Measurements from ENCODE around the gene EXOC3L2. TPM values are rescaled to one million over a fixed set of nuclear protein-coding genes. Genes with fewer than 3 reads are reported as not detected.

EXOC3L2 gene
- total and polyA plus RNA-seq, 2 of the 8 experiments (the other 6 are each of a cell fraction or from before 2014, with no cell fraction given): 1.4 to 1.6 TPM

- CTCF ChIA-PET (ENCODE audit: partially characterized antibody): interaction anchor here (0.8 to 1.0 kb wide), 2 partner anchors 9 to 25 kb away, joined by 3 read pairs; no protein-coding TSS in a partner anchor
- FAIRE-seq: no peak
- H2AFZ ChIP-seq (ENCODE audit: low read length): no peak overlapping the region
- DNase-seq (ENCODE audit: low read depth in 1 of 2, low spot score in 2 of 2): no peak
- H3K79me1 ChIP-seq (ENCODE audit: low read depth, low read length): peaks cover 6% of the 10 kb centered on the region
- H3K9ac ChIP-seq (replicated peaks in 1 of 4; ENCODE audit: extremely low read depth in 1 of 4, low read depth in 3 of 4, low read length in 3 of 4): no peak overlapping the region
- no peak overlapping the region for H2BK5ac ChIP-seq (ENCODE audit: low read depth, low read length)
- no peaks in the 10 kb centered on the region for H3K36me3 ChIP-seq (ENCODE audit: control insufficient read depth in 2 of 4, insufficient read depth in 4 of 4, low read length in 3 of 4)
- no peak overlapping the region for H3K27ac ChIP-seq (ENCODE audit: low read depth, low read length)
- WGBS, 2 experiments (ENCODE audit: extremely low coverage in 1 of 2, insufficient coverage in 1 of 2, insufficient read length in 1 of 2, insufficient replicate concordance in 2 of 2, low coverage in 1 of 2, low lambda C conversion rate in 2 of 2, missing lambda C conversion rate in 1 of 2): 92% methylated on average over 11 of the region's 12 CpGs; no CpG with 5 or more reads in 1 of the 2 experiments
- no peak overlapping the region for H4K5ac ChIP-seq (ENCODE audit: insufficient read length, low read depth, low read length)
- no peak overlapping the region for H2AK5ac ChIP-seq (ENCODE audit: low read depth, low read length)
- H3K18ac ChIP-seq (ENCODE audit: extremely low read depth, low read length): no peak overlapping the region
- H3K4me2 ChIP-seq (ENCODE audit: insufficient read depth in 1 of 2, low read depth in 2 of 2, low read length in 2 of 2): no peak overlapping the region
- H3K4me1 ChIP-seq (replicated peaks in 1 of 4; ENCODE audit: control insufficient read depth in 3 of 4, insufficient read depth in 4 of 4, low read length in 3 of 4): no peaks in the 10 kb centered on the region; a peak in 1 of 7 replicates
- H2BK20ac ChIP-seq (ENCODE audit: low read length): no peak overlapping the region
- no peak overlapping the region for H3K23ac ChIP-seq (ENCODE audit: insufficient read length)
- H3K27me3 ChIP-seq (replicated peaks in 1 of 4; ENCODE audit: control insufficient read depth in 3 of 4, extremely low read depth in 1 of 4, insufficient read depth in 3 of 4, low read length in 3 of 4): no peaks in the 10 kb centered on the region
- H2BK12ac ChIP-seq (ENCODE audit: low read depth, low read length): no peak overlapping the region
- H4K91ac ChIP-seq (replicated peaks; ENCODE audit: insufficient read length, low read length): no peak overlapping the region
- H3K9me3 ChIP-seq (ENCODE audit: insufficient read depth in 2 of 2, low read depth in 1 of 2, low read length in 1 of 2): no peaks in the 10 kb centered on the region
- H3K79me2 ChIP-seq (ENCODE audit: control insufficient read depth in 1 of 2, insufficient read depth in 2 of 2, low read length in 2 of 2): peaks cover 0 to 3% of the 10 kb centered on the region in 2 experiments; a peak in 1 of 4 replicates
- H3K4me3 ChIP-seq (ENCODE audit: extremely low read depth in 1 of 4, insufficient read depth in 2 of 4, low read depth in 3 of 4, low read length in 4 of 4): no peak overlapping the region
- H4K20me1 ChIP-seq (replicated peaks in 1 of 2; ENCODE audit: control insufficient read depth in 1 of 2, insufficient read depth in 2 of 2, low read length in 2 of 2): peaks cover 3 to 10% of the 10 kb centered on the region in 2 experiments
- no peak overlapping the region for H2BK120ac ChIP-seq (replicated peaks; ENCODE audit: low read depth, low read length)
- H3K4ac ChIP-seq (replicated peaks; ENCODE audit: insufficient read length, low read depth, low read length): no peak overlapping the region
- no peaks in the 10 kb centered on the region; the same call in 1 of the 2 replicates for H3K23me2 ChIP-seq (ENCODE audit: low read depth, low read length)
- no peak overlapping the region for H3K56ac ChIP-seq (replicated peaks; ENCODE audit: insufficient read length, low read depth, low read length)
- no peak overlapping the region for H4K8ac ChIP-seq (ENCODE audit: extremely low read depth, insufficient read depth, low read length)
- no peak overlapping the region for H3K14ac ChIP-seq (ENCODE audit: insufficient read length)
- POLR2A ChIA-PET (ENCODE audit: partially characterized antibody): no interaction called here
- no peak overlapping the region for H2BK15ac ChIP-seq (ENCODE audit: low read length)
- TF ChIP-seq BRCA1 (IDR thresholded peaks at IDR 0.05; ENCODE audit: low read depth, low read length): no peak
- no peak for TF ChIP-seq POU5F1 (IDR thresholded peaks at IDR 0.05; ENCODE audit: low read depth, low read length)
Measured at GRCh38 chr19:45173816-45174215, 71.4 kb downstream of the EXOC3L2 start.

All from H1 (cell line).